Mucosa of descending colon (tissue), 3 donors: ENCODE results near the gene MMP8. TPM values are rescaled to one million over a fixed set of nuclear protein-coding genes. Genes with fewer than 3 reads are reported as not detected.
"Not testable (repeated sequence)": the region's sequence is repeated elsewhere in the genome, so short reads cannot be mapped to it uniquely, and the experiment has no call there.

ENCODE experiments used
- ATAC-seq: fragments of 200-7000 bp; cut with Tn5 transposase; one replicate; pipeline ENCODE4 v1.9.1; 2020; ENCODE audit warnings: mild to moderate bottlenecking, moderate library complexity
- DNase-seq, 3 donors: peaks; one replicate each; pipeline ENCODE4 v3.0.0-alpha.2; 2020
- H3K36me3 ChIP-seq: fragments of 200-600 bp; one replicate; pipeline ENCODE4 v1.8.0; 2021; ENCODE audit warnings: low read depth, mild to moderate bottlenecking
- H3K4me1 ChIP-seq: fragments of 200-600 bp; one replicate; pipeline ENCODE4 v1.8.0; 2021; ENCODE audit warnings: low read depth, mild to moderate bottlenecking
- H3K4me3 ChIP-seq: fragments of 200-600 bp; one replicate; pipeline ENCODE4 v1.8.0; 2021; ENCODE audit warnings: mild to moderate bottlenecking
- H3K9me3 ChIP-seq: fragments of 200-600 bp; one replicate; pipeline ENCODE4 v1.8.0; 2021; ENCODE audit warnings: mild to moderate bottlenecking
- intact Hi-C, 2 donors: fragments of 100-400 bp; cut with DNase I in 1 of 2; cut with micrococcal nuclease in 1 of 2; formaldehyde crosslinking; loops; one replicate each; pipeline versions ENCODE4 v1.11.0 to v1.11.1; 2022; cut with DNase I, micrococcal nuclease
- total RNA-seq, 3 donors: library from RNA; stranded (reverse); fragmentation: NEBNext Ultra II Directional in 2 of 3; extraction: Animal tissue kit (Norgen Biotek cat#: 25700) in 2 of 3; gene quantifications; one replicate each; pipeline versions ENCODE4 v1.2.1 to v1.2.4, GENCODE V29; 2021 to 2023
- TF ChIP-seq, protein P1 (sequence below): fragments of 200-600 bp; IDR thresholded peaks from one replicate; pipeline ENCODE4 v1.8.0; 2022; ENCODE audit warnings: antibody characterized with exemption, mild to moderate bottlenecking
- donor health status: DM: no; HTN: no; CAD: no; lungs with moderate emphysema.
- donor health status: DM: no; HTN: no; CAD: no.
- donor health status: DM: no; HTN: yes; CAD: no.

Gene MMP8
- total RNA-seq, 3 donors from 2014 or later: not detected

DNA sequence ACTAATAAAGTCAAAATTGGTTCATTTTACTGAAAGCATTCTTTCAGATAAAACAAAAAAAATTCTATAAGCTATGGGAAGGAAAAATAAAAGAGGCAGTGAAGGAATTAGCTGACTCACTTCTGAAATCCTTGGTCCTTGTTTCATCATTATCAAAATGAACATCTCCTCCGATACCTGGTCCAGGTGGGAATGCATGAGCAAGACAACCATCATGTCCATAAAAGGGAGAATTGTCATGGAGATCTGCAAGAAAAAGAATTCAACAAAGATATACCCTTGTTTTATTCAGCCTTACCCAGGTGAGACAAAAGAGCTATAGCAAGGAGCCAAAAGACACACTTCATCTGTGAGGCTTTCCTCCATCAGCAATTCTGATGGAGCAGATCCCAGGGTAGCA lies 28.5 kb upstream of the MMP8 start:
- TF ChIP-seq, protein P1, sequence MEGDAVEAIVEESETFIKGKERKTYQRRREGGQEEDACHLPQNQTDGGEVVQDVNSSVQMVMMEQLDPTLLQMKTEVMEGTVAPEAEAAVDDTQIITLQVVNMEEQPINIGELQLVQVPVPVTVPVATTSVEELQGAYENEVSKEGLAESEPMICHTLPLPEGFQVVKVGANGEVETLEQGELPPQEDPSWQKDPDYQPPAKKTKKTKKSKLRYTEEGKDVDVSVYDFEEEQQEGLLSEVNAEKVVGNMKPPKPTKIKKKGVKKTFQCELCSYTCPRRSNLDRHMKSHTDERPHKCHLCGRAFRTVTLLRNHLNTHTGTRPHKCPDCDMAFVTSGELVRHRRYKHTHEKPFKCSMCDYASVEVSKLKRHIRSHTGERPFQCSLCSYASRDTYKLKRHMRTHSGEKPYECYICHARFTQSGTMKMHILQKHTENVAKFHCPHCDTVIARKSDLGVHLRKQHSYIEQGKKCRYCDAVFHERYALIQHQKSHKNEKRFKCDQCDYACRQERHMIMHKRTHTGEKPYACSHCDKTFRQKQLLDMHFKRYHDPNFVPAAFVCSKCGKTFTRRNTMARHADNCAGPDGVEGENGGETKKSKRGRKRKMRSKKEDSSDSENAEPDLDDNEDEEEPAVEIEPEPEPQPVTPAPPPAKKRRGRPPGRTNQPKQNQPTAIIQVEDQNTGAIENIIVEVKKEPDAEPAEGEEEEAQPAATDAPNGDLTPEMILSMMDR: no peak
- H3K9me3 ChIP-seq: no peaks in the 10 kb centered on the region
- DNase-seq (no peak), ATAC-seq (no peak)
- H3K36me3 ChIP-seq: no peaks in the 10 kb centered on the region
- H3K4me1 ChIP-seq: no peaks in the 10 kb centered on the region
- intact Hi-C loops: no loop called here
- H3K4me3 ChIP-seq: no peak overlapping the region

DNA sequence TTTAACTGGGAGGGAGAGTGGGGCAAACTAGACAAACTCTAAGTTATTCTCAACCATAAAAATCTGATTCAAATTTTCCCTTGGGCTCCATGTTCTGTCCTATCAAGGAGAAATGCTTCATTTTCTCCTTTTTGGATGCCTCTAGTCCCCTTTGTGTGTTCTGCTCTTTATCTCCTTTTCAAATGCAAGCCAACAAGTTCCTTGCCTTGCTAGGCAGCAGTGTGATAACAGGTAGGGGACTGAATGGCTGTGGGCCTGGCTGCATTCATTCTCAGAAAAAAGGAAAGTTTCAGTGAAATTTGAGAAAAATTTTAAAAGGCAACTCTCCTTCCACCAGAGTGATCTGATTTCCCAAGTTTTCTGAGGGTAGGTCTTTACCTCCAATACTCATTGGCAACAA lies 26.9 kb upstream of the MMP8 start:
- H3K4me1 ChIP-seq: no peaks in the 10 kb centered on the region
- TF ChIP-seq, protein P1: no peak
- H3K9me3 ChIP-seq: no peaks in the 10 kb centered on the region
- ATAC-seq (no peak), DNase-seq (no peak)
- H3K4me3 ChIP-seq: no peak overlapping the region
- no peaks in the 10 kb centered on the region for H3K36me3 ChIP-seq
- intact Hi-C loops: no loop called here

DNA sequence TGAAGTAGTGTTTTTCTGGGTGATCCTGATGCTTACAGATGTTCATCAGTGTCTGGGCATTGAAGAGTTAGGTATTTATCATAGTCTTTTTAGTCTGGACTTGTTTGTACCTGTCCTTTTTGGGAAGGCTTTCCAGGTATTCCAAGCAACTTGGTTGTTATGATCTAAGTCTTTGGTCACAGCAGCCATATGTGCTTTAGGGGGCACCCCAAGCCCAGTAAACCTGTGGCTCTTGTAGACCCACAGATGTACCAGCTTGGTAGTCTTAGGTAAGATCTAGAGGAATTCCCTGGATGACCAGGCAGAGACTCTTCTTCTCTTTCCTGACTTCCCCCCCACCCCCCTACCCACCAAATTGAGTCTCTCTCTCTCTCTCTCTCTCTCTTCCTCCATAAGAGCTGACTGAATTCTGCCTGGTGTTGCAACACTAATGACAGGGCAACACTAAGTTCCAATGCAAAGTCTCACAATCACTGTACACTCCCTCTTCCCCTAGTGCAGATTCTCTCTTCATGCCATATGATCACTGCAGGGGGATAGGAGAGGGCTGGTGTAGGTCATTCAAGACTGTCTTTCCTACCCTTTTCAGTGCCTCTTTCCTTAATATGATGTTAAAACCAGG lies 24.5 kb upstream of the MMP8 start:
- DNase-seq (no peak), ATAC-seq (no peak)
- intact Hi-C loops: no loop called here
- Histone ChIP-seq H3K36me3 (no peaks in the 10 kb centered on the region), H3K4me3 (no peak overlapping the region), H3K4me1 (no peaks in the 10 kb centered on the region), H3K9me3 (no peaks in the 10 kb centered on the region)
- TF ChIP-seq, protein P1: no peak

DNA sequence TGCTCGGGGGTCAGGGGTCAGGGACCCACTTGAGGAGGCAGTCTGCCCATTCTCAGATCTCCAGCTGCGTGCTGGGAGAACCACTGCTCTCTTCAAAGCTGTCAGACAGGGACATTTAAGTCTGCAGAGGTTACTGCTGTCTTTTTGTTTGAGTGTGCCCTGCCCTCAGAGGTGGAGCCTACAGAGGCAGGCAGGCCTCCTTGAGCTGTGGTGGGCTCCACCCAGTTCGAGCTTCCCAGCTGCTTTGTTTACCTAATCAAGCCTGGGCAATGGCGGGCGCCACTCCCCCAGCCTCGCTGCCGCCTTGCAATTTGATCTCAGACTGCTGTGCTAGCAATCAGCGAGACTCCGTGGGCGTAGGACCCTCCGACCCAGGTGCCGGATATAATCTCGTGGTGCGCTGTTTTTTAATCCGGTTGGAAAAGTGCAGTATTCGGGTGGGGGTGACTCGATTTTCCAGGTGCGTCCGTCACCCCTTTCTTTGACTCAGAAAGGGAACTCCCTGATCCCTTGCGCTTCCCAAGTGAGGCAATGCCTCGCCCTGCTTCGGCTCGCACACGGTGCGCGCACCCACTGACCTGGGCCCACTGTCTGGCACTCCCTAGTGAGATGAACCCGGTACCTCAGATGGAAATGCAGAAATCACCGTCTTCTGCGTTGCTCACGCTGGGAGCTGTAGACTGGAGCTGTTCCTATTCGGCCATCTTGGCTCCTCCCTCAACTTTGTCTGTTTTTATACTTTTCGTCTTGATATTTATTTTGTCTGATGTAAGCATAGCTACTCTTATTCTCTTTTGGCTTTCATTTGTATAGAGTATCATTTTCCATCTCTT lies 22.2 kb upstream of the MMP8 start:
- intact Hi-C loops, H3K36me3 ChIP-seq, H3K4me1 ChIP-seq, ATAC-seq, H3K9me3 ChIP-seq, H3K4me3 ChIP-seq: not testable (repeated sequence)
- peak in 1 of 3 donors; percentile 37 for DNase-seq

DNA sequence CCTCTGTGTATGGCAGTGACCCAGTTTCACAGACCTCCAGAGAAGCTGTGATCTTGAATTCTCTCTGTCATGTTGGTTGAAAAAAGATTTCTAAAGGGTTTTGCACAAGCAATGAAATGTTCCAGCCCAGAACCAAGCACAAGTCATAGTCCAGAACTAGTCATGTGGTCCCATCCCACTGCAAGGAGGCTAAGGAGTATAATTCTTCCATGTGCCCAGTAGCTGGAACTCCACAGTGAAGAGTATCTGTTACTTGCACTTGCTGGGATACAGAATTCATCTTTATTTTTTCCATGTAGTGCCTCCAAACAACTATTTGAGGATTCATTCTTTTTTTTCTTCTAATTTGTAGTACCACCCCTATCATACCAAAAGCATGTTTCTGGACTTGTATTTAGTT lies 9.9 kb upstream of the MMP8 start:
- intact Hi-C loops: no loop called here
- Histone ChIP-seq H3K9me3 (no peaks in the 10 kb centered on the region), H3K36me3 (no peaks in the 10 kb centered on the region), H3K4me1 (no peaks in the 10 kb centered on the region), H3K4me3 (no peak overlapping the region)
- ATAC-seq (no peak), DNase-seq (no peak)
- TF ChIP-seq, protein P1: no peak

DNA sequence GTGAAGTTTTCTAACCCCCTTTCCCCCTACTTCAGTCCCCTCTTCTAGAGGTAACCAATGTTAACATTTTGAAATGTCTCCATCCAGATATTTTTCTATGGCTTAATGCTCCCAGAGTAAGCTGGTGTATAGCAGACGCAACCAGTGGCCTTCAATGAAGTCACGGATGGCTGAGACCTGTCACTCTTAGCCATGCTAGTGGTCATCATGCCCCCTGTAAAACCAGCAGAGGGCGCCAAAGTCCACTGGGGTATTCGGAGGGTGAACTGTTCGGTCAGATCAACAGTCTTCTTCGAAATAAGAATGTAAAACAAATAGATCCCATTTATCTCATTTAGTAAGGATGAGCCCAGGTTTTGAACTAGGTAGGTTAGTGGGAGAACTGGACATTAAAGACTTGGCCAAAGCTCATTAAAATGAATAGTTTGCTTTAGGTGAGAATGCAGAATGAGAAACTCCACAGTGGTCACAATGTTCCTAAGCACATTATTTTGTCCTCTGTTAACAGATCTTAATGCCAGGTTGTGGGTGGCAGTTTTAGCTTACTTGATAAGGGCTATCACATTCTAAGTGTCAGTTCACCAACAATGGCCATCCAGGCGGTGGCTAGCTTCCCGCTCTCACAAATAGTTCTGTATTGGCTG lies 8.6 kb upstream of the MMP8 start:
- TF ChIP-seq, protein P1: peak; percentile 52
- no peaks in the 10 kb centered on the region for H3K9me3 ChIP-seq
- peak; percentile 47 to 80 (median 75) for DNase-seq
- H3K36me3 ChIP-seq: no peaks in the 10 kb centered on the region
- H3K4me1 ChIP-seq: no peaks in the 10 kb centered on the region
- ATAC-seq: peak; percentile 88
- H3K4me3 ChIP-seq: no peak overlapping the region
- intact Hi-C loops: no loop called here

DNA sequence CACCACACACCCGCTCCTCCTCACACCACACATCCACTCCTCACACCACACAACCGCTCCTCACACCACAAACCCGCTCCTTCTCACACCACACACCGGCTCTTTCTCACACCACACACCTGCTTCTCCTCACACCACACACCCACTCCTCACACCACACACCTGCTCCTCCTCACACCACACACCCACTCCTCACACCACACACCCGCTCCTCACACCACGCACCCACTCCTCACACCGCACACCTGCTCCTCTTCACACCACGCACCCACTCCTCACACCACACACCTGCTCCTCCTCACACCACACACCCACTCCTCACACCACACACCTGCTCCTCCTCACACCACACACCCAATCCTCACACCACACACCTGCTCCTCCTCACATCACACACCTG lies 6.2 kb upstream of the MMP8 start:
- H3K9me3 ChIP-seq, ATAC-seq, H3K4me1 ChIP-seq, H3K36me3 ChIP-seq, intact Hi-C loops, H3K4me3 ChIP-seq: not testable (repeated sequence)
- peak in 1 of 3 donors; percentile 38 for DNase-seq
